HCT116 (cell line): ENCODE results near the gene PCMTD2. TPM values are rescaled to one million over a fixed set of nuclear protein-coding genes. Genes with fewer than 3 reads are reported as not detected.
"Not testable (repeated sequence)": the region's sequence is repeated elsewhere in the genome, so short reads cannot be mapped to it uniquely, and the experiment has no call there.

Source experiments
- ATAC-seq: fragments of 200-7000 bp; cut with Tn5 transposase; 2 replicates; pipeline ENCODE4 v1.9.1; 2020; ENCODE audit warnings: mild to moderate bottlenecking, moderate library complexity
- BruUV-seq: library from RNA; stranded (reverse); fragments of 400-500 nt; replicated peaks from 2 replicates; lab custom pipeline; 2021; lab: Mats Ljungman, UMichigan
- CTCF ChIA-PET: fragments of 300-600 bp; sonication (Branson Sonifier 250); formaldehyde crosslinking; loops from one replicate; lab custom pipeline; 2021; ENCODE audit warnings: antibody characterized with exemption; lab: Charles Lee
- POLR2A ChIA-PET: fragments of 300-600, 350-600 bp; sonication (Branson Sonifier 250); formaldehyde crosslinking; loops from one replicate; lab custom pipeline; 2021; ENCODE audit warnings: antibody characterized with exemption; lab: Charles Lee
- RAD21 ChIA-PET, 2 experiments: fragments of 300-600 bp; sonication (Branson Sonifier 250); formaldehyde crosslinking; loops; one replicate each; lab custom pipeline; 2023; ENCODE audit warnings: low total read pairs in 2 of 2; ENCODE audit not compliant: uncharacterized antibody in 2 of 2, unreplicated experiment in 2 of 2, low non-redundant PET in 1 of 2; lab: Charles Lee
- DNase-seq: peaks from one replicate; pipeline ENCODE4 v3.0.0-alpha.2; 2010; ENCODE audit warnings: low read depth, low spot score
- H2AFZ ChIP-seq: fragments of 200-600 bp; shearing (Covaris generic), sonication (generic); 2 replicates; pipeline ENCODE4 v1.6.1; 2017; ENCODE audit warnings: low read depth, mixed run types, mixed read lengths, antibody characterized with exemption, low read length; ENCODE audit not compliant: poor library complexity, severe bottlenecking
- H3K27ac ChIP-seq: 2 replicates; pipeline ENCODE4 v1.5.1; 2012; ENCODE audit warnings: low read depth, low read length
- H3K27me3 ChIP-seq: fragments of 200-600 bp; sonication (generic); 2 replicates; pipeline ENCODE4 v1.6.1; 2016; ENCODE audit warnings: mixed run types, low read length, mixed read lengths; ENCODE audit not compliant: insufficient read depth
- H3K36me3 ChIP-seq, 2 experiments: fragments of 200-500 bp in 1 of 2; fragments of 200-600 bp in 1 of 2; sonication (Bioruptor generic) in 1 of 2; sonication (generic) in 1 of 2; 2 replicates each; pipeline versions ENCODE4 v1.5.1 to v1.6.1; 2014 to 2016; ENCODE audit warnings: low read length in 2 of 2, inconsistent platforms in 1 of 2, mixed read lengths in 1 of 2, mixed run types in 1 of 2; ENCODE audit not compliant: insufficient read depth in 2 of 2, control insufficient read depth in 1 of 2
- H3K4me1 ChIP-seq, 2 experiments: fragments of 200-600 bp in 1 of 2; sonication (generic) in 1 of 2; 2 replicates each; pipeline versions ENCODE4 v1.5.1 to v1.6.1; 2012 to 2017; ENCODE audit warnings: low read length in 2 of 2, inconsistent platforms in 1 of 2, mild to moderate bottlenecking in 1 of 2, mixed read lengths in 1 of 2, mixed run types in 1 of 2, moderate library complexity in 1 of 2; ENCODE audit not compliant: insufficient read depth in 2 of 2, control insufficient read depth in 1 of 2
- H3K4me2 ChIP-seq: fragments of 200-600 bp; sonication (generic); 2 replicates; pipeline ENCODE4 v1.6.1; 2017; ENCODE audit warnings: mixed run types, low read length, mixed read lengths
- H3K4me3 ChIP-seq, 2 experiments: fragments of 200-600 bp in 1 of 2; sonication (generic) in 1 of 2; replicated peaks in 1 of 2; 2 replicates each; pipeline ENCODE4 v1.5.1; 2011 to 2016; ENCODE audit warnings: low read length in 2 of 2, control low read depth in 1 of 2, low read depth in 1 of 2, mild to moderate bottlenecking in 1 of 2, mixed read lengths in 1 of 2, mixed run types in 1 of 2
- H3K79me2 ChIP-seq: fragments of 200-600 bp; sonication (generic); 2 replicates; pipeline ENCODE4 v1.6.1; 2017; ENCODE audit warnings: mild to moderate bottlenecking, mixed run types, low read length, moderate library complexity, mixed read lengths; ENCODE audit not compliant: insufficient read depth
- H3K9ac ChIP-seq: fragments of 200-600 bp; sonication (generic); 2 replicates; pipeline ENCODE4 v1.6.1; 2016; ENCODE audit warnings: low read length, mixed read lengths
- H3K9me2 ChIP-seq: fragments of 200-600 bp; sonication (generic), shearing (Covaris generic); 2 replicates; pipeline ENCODE4 v1.6.1; 2017; ENCODE audit warnings: mixed run types, mild to moderate bottlenecking, moderate library complexity; ENCODE audit not compliant: insufficient read depth
- H3K9me3 ChIP-seq, 2 experiments: fragments of 200-500 bp in 1 of 2; fragments of 200-600 bp in 1 of 2; sonication (Bioruptor generic) in 1 of 2; sonication (generic) in 1 of 2; 2 replicates each; pipeline ENCODE4 v1.6.1; 2014 to 2017; ENCODE audit warnings: low read length in 2 of 2, mixed read lengths in 2 of 2, inconsistent platforms in 1 of 2, low read depth in 1 of 2, mild to moderate bottlenecking in 1 of 2, mixed run types in 1 of 2, moderate library complexity in 1 of 2; ENCODE audit not compliant: control insufficient read depth in 1 of 2, insufficient read depth in 1 of 2
- H4K20me1 ChIP-seq: fragments of 200-600 bp; sonication (generic), shearing (Covaris generic); 2 replicates; pipeline ENCODE4 v1.6.1; 2017; ENCODE audit warnings: mixed run types, mild to moderate bottlenecking, moderate library complexity; ENCODE audit not compliant: insufficient read depth
- POLR2AphosphoS5 ChIP-seq: IDR thresholded peaks from 2 replicates; pipeline ENCODE4 v1.6.1; 2011; ENCODE audit warnings: mild to moderate bottlenecking, low read depth, low read length, moderate library complexity
- RAD21 ChIP-seq: IDR thresholded peaks from 2 replicates; pipeline ENCODE4 v1.6.1; 2012; ENCODE audit warnings: low read depth, mild to moderate bottlenecking
- SRF ChIP-seq: IDR thresholded peaks from 2 replicates; pipeline ENCODE4 v1.6.1; 2012; ENCODE audit warnings: low read depth
- TCF7L2 ChIP-seq: IDR thresholded peaks from 2 replicates; pipeline ENCODE4 v1.7.0; 2011; ENCODE audit warnings: borderline replicate concordance, inconsistent platforms; ENCODE audit not compliant: insufficient read depth, insufficient read length; ENCODE audit errors: extremely low read depth
- intact Hi-C: fragments of 100-400 bp; cut with micrococcal nuclease; formaldehyde crosslinking; loops from 2 replicates; pipeline ENCODE4 v1.10.0; 2022
- total RNA-seq: library from RNA; stranded (reverse); gene quantifications from one replicate; pipeline ENCODE4 v1.2.1, GENCODE V29; 2021; ENCODE audit not compliant: unreplicated experiment
- TF ChIP-seq, protein P1 (sequence below), 3 experiments: fragments of 200-600 bp in 1 of 3; sonication (generic) in 1 of 3; IDR thresholded peaks in 2 of 3; conservative IDR thresholded peaks in 1 of 3; 2 replicates each; pipeline ENCODE4 v1.5.1; 2012 to 2017; ENCODE audit warnings: low read depth in 2 of 3, low read length in 2 of 3, antibody characterized with exemption in 1 of 3, borderline replicate concordance in 1 of 3, control low read depth in 1 of 3, mild to moderate bottlenecking in 1 of 3, mixed read lengths in 1 of 3, mixed run types in 1 of 3, moderate library complexity in 1 of 3; ENCODE audit not compliant: insufficient read depth in 1 of 3

Gene PCMTD2
- total RNA-seq, 1 experiment from 2014 or later: 44.7 TPM

DNA sequence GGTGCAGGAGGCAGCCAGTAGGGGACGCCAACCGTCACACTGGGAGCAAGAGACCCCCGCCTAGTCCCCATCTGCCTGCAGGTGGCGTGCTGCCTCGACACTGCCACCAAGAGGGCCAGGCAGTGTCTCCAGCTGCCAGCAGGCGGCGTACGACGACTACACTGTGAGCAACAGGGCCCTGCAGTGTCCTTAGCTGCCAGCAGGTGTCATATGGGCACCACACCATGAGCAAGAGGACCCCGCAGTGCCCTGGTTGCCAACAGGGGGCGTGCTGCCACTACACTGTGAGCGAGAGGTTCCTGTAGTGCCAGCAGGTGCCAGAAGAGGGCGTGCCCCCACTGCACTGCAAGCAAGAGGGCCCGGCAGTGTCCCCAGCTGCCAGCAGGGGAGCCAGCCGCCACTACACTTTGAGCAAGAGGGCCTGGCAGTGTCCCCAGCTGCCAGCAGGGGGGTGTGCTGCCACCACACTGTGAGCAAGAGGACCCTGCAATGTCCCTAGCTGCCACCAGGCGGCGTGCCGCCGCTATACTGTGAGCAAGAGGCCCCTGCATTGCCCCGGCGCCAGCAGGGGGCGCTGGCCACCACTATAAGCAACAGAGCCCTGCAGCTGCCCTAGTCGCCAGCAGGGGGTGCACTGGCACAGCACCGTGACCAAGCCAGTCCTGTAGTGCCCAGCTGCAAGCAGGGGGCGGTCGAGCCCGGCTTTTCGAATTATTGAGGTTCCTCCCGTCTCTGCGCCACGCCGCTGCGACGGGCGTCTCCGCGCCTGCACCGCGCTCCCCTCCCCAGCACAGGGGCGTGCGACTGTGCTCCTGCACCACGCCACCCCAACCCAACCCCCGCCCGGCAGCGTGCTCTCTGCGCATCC, 30.3 kb downstream of the PCMTD2 start:
- H4K20me1 ChIP-seq, H3K4me3 ChIP-seq, H3K36me3 ChIP-seq, H3K27me3 ChIP-seq, H3K27ac ChIP-seq, H3K9ac ChIP-seq, intact Hi-C loops, H3K4me2 ChIP-seq, H3K79me2 ChIP-seq, H3K9me2 ChIP-seq, H3K9me3 ChIP-seq, H2AFZ ChIP-seq, POLR2A ChIA-PET, RAD21 ChIA-PET, BruUV-seq, H3K4me1 ChIP-seq: not testable (repeated sequence)
- peak; percentile 45 for DNase-seq
- TF ChIP-seq POLR2AphosphoS5 (peak; percentile 40; the same call in 1 of the 2 replicates), RAD21 (peak; percentile 51), TCF7L2 (peak; percentile 18), SRF (peak; percentile 52; the same call in 1 of the 2 replicates)
- TF ChIP-seq, protein P1, sequence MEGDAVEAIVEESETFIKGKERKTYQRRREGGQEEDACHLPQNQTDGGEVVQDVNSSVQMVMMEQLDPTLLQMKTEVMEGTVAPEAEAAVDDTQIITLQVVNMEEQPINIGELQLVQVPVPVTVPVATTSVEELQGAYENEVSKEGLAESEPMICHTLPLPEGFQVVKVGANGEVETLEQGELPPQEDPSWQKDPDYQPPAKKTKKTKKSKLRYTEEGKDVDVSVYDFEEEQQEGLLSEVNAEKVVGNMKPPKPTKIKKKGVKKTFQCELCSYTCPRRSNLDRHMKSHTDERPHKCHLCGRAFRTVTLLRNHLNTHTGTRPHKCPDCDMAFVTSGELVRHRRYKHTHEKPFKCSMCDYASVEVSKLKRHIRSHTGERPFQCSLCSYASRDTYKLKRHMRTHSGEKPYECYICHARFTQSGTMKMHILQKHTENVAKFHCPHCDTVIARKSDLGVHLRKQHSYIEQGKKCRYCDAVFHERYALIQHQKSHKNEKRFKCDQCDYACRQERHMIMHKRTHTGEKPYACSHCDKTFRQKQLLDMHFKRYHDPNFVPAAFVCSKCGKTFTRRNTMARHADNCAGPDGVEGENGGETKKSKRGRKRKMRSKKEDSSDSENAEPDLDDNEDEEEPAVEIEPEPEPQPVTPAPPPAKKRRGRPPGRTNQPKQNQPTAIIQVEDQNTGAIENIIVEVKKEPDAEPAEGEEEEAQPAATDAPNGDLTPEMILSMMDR (IDR thresholded peaks at IDR 0.05 in 2 of 3, conservative IDR thresholded peaks at IDR 0.05 in 1 of 3; ENCODE audit: borderline replicate concordance in 1 of 3, insufficient read depth in 1 of 3, low read depth in 2 of 3, low read length in 2 of 3): peak; percentile 81 to 99 (median 85)
- ATAC-seq: peak; percentile 90
- CTCF ChIA-PET: interaction anchor here (0.6 kb wide), 1 partner anchor 194 kb away, joined by 3 read pairs; no protein-coding TSS in a partner anchor

DNA sequence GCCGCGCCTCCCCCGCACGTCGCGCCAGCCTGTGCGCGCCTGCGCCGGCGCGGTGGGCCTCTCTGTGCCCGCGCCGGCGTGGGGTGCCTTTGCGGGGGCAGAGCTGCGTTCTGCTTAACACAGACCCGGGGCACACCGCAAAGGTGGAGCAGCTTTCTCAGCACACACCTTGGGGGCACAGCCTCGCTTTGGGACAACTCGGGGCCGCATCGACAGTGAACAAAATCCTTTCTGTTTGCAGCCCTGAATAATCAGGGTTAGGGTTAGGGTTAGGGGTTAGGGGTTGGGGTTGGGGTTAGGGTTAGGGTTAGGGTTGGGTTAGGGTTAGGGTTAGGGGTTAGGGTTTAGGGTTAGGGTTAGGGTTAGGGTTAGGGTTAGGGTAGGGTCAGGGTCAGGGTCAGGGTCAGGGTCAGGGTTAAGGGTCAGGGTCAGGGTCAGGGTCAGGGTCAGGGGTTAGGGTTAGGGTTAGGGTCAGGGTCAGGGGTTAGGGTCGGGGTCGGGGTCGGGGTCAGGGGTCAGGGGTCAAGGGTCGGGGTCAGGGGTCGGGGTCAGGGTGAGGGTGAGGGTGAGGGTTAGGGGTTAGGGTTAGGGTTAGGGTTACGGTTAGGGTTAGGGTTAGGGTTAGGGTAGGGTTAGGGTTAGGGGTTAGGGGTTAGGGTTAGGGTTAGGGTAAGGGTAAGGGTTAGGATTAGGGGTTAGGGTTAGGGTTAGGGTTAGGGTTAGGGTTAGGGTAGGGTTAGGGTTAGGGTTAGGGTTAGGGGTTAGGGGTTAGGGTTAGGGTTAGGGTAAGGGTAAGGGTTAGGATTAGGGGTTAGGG, 31.1 kb downstream of the PCMTD2 start:
- BruUV-seq, POLR2A ChIA-PET: not testable (repeated sequence)

DNA sequence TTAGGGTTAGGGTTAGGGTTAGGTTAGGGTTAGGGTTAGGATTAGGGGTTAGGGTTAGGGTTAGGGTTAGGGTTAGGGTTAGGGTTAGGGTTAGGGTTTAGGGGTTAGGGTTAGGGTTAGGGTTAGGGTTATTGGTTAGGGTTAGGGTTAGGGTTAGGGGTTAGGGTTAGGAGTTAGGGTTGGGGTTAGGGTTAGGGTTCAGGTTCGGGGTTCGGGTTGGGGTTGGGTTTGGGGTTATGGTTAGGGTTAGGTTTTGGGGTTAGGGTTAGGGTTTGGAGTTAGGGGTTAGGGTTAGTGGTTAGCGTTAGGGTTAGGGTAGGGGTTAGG, 31.7 kb downstream of the PCMTD2 start:
- BruUV-seq, CTCF ChIA-PET, H3K9me2 ChIP-seq, H3K36me3 ChIP-seq, H3K79me2 ChIP-seq, H4K20me1 ChIP-seq, H3K9me3 ChIP-seq, H3K9ac ChIP-seq, H3K27me3 ChIP-seq, RAD21 ChIA-PET, POLR2A ChIA-PET, H3K4me3 ChIP-seq, H3K4me1 ChIP-seq, H3K27ac ChIP-seq, intact Hi-C loops, H3K4me2 ChIP-seq, H2AFZ ChIP-seq, DNase-seq, ATAC-seq: not testable (repeated sequence)

More for the DNA sequence above, 31.1 kb downstream of the PCMTD2 start:
- H3K9me2 ChIP-seq, RAD21 ChIA-PET, H3K4me2 ChIP-seq, H2AFZ ChIP-seq, H3K9ac ChIP-seq, H4K20me1 ChIP-seq, H3K36me3 ChIP-seq, CTCF ChIA-PET, H3K27ac ChIP-seq, H3K27me3 ChIP-seq, H3K9me3 ChIP-seq, DNase-seq, H3K79me2 ChIP-seq, intact Hi-C loops, H3K4me3 ChIP-seq, H3K4me1 ChIP-seq: not testable (repeated sequence)
- peak; percentile 24; the same call in 1 of the 2 replicates for ATAC-seq
